Small intestine (tissue), 7 donors: ENCODE measurements around the gene FOXRED1. TPM values are rescaled to one million over a fixed set of nuclear protein-coding genes. Genes with fewer than 3 reads are reported as not detected.

Experiments used
- DNase-seq, 2 donors: peaks; one replicate each; pipeline versions ENCODE4 v3.0.0 to v3.0.0-alpha.2; 2013
- FAIRE-seq: peaks from 2 replicates; lab custom pipeline; 2012; peaks lifted over from hg19 to GRCh38; lab: Jason Lieb, UNC
- H3K27ac ChIP-seq, 3 donors: one replicate each; pipeline ENCODE4 v1.5.1; 2013; ENCODE audit warnings: low read length in 2 of 3, mild to moderate bottlenecking in 2 of 3, control low read depth in 1 of 3, inconsistent platforms in 1 of 3, low read depth in 1 of 3, moderate library complexity in 1 of 3
- H3K27me3 ChIP-seq, 3 donors: one replicate each; pipeline ENCODE4 v1.6.1; 2013; ENCODE audit warnings: low read length in 3 of 3, inconsistent platforms in 1 of 3; ENCODE audit not compliant: control insufficient read depth in 3 of 3, insufficient read depth in 3 of 3
- H3K36me3 ChIP-seq, 3 donors: one replicate each; pipeline ENCODE4 v1.6.1; 2013; ENCODE audit warnings: low read length in 3 of 3, inconsistent platforms in 1 of 3, low read depth in 1 of 3, mild to moderate bottlenecking in 1 of 3, moderate library complexity in 1 of 3; ENCODE audit not compliant: control insufficient read depth in 3 of 3, insufficient read depth in 2 of 3
- H3K4me1 ChIP-seq, 3 donors: one replicate each; pipeline ENCODE4 v1.6.1; 2013; ENCODE audit warnings: low read length in 2 of 3, inconsistent platforms in 1 of 3, low read depth in 1 of 3, mild to moderate bottlenecking in 1 of 3, moderate library complexity in 1 of 3; ENCODE audit not compliant: control insufficient read depth in 3 of 3, insufficient read depth in 2 of 3
- H3K4me3 ChIP-seq, 3 donors: one replicate each; pipeline ENCODE4 v1.5.1; 2013; ENCODE audit warnings: low read length in 3 of 3, control low read depth in 1 of 3, inconsistent platforms in 1 of 3, low read depth in 1 of 3, mild to moderate bottlenecking in 1 of 3, moderate library complexity in 1 of 3
- H3K9me3 ChIP-seq, 2 donors: one replicate each; pipeline ENCODE4 v1.6.1; 2013; ENCODE audit warnings: low read depth in 1 of 2, low read length in 1 of 2; ENCODE audit not compliant: control insufficient read depth in 2 of 2, insufficient read depth in 1 of 2
- WGBS, 3 donors: extraction: QIAGEN DNeasy Blood & Tissue Kit; methylation state at CpG; one replicate each; pipeline ENCODE4 v1.1.7; 2013; 5-methylcytosine and 5-hydroxymethylcytosine counted together
- polyA plus RNA-seq, 4 donors: library from polyadenylated mRNA; stranded (reverse) in 3 of 4; unstranded in 1 of 4; fragments of 200-250 nt in 3 of 4; fragments of 120-200 nt in 1 of 4; gene quantifications; one replicate each; pipeline versions ENCODE4 v1.2.1 to v1.2.3, GENCODE V29; 2013
- donor health status: healthy with polysubstance abuse.
- donor health status: control.
- donor health status: control.
- donor health status: Bipolar disorder and iron deficiency.
- donor health status: healthy.

The FOXRED1 gene
- polyA plus RNA-seq, 4 donors, result 13.8 to 36.1 (median 27.6) TPM

- no peaks in the 10 kb centered on the region for H3K9me3 ChIP-seq
- no peak for DNase-seq
- H3K4me1 ChIP-seq, result peaks cover 0 to 2% (median 0%) of the 10 kb centered on the region in 3 donors
- no peaks in the 10 kb centered on the region for H3K27me3 ChIP-seq
- no peak overlapping the region for H3K27ac ChIP-seq
- 94 to 97% (median 96%) methylated on average over 2 of the region's 2 CpGs for WGBS, 3 donors
- H3K4me3 ChIP-seq, result no peak overlapping the region
- peaks cover 4 to 39% (median 17%) of the 10 kb centered on the region in 3 donors for H3K36me3 ChIP-seq
- no peak for FAIRE-seq
These were observed 11.8 kb upstream of the FOXRED1 start for GRCh38 chr11:126257144-126257543.

- peaks cover 0 to 2% (median 0%) of the 10 kb centered on the region in 3 donors for H3K4me1 ChIP-seq
- no peak overlapping the region for H3K27ac ChIP-seq
- peaks cover 6 to 35% (median 17%) of the 10 kb centered on the region in 3 donors for H3K36me3 ChIP-seq
- WGBS, 3 donors, result 91 to 97% (median 91%) methylated on average over 2 of the region's 2 CpGs
- DNase-seq (no peak), FAIRE-seq (no peak)
- H3K27me3 ChIP-seq, result no peaks in the 10 kb centered on the region
- H3K4me3 ChIP-seq, result no peak overlapping the region
- H3K9me3 ChIP-seq, result no peaks in the 10 kb centered on the region
These were observed 11.2 kb upstream of the FOXRED1 start for GRCh38 chr11:126257764-126258163.

GRCh38 chr11:126262216-126262615, 6.7 kb upstream of the FOXRED1 start:
- Histone ChIP-seq H3K36me3 (peaks cover 22 to 51% (median 33%) of the 10 kb centered on the region in 3 donors), H3K4me3 (no peak overlapping the region), H3K4me1 (no peaks in the 10 kb centered on the region), H3K27ac (no peak overlapping the region), H3K27me3 (no peaks in the 10 kb centered on the region), H3K9me3 (no peaks in the 10 kb centered on the region)
- FAIRE-seq, result no peak
- 94 to 97% (median 94%) methylated on average over 6 of the region's 6 CpGs for WGBS, 3 donors
- no peak for DNase-seq

- 87 to 94% (median 91%) methylated on average over 6 of the region's 6 CpGs for whole genome bisulfite sequencing, 3 donors
- Histone ChIP-seq H3K27ac (no peak overlapping the region), H3K36me3 (peaks cover 22 to 47% (median 33%) of the 10 kb centered on the region in 3 donors), H3K4me3 (no peak overlapping the region), H3K4me1 (peaks cover 0 to 4% (median 0%) of the 10 kb centered on the region in 3 donors), H3K9me3 (no peaks in the 10 kb centered on the region), H3K27me3 (no peaks in the 10 kb centered on the region)
- FAIRE-seq (no peak), DNase-seq (no peak)
These were observed 5.5 kb upstream of the FOXRED1 start for GRCh38 chr11:126263489-126263888.

- H3K36me3 ChIP-seq, result peaks cover 22 to 44% (median 33%) of the 10 kb centered on the region in 3 donors
- no peak overlapping the region for H3K4me3 ChIP-seq
- no peak overlapping the region for H3K27ac ChIP-seq
- peak in 1 of 2 donors; percentile 44 for DNase-seq
- H3K4me1 ChIP-seq, result peaks cover 0 to 11% (median 0%) of the 10 kb centered on the region in 3 donors
- no peak for FAIRE-seq
- H3K9me3 ChIP-seq, result no peaks in the 10 kb centered on the region
- H3K27me3 ChIP-seq, result no peaks in the 10 kb centered on the region
- WGBS, 3 donors, result 78 to 87% (median 81%) methylated on average over 8 of the region's 8 CpGs
These were observed 3.1 kb upstream of the FOXRED1 start for GRCh38 chr11:126265811-126266210.

GRCh38 chr11:126267650-126268049, 1.3 kb upstream of the FOXRED1 start:
- FAIRE-seq (no peak), DNase-seq (no peak)
- 47 to 67% (median 53%) methylated on average over 6 of the region's 6 CpGs for WGBS, 3 donors
- peak overlapping the region; percentile 69 to 97 (median 87) for H3K4me3 ChIP-seq
- H3K9me3 ChIP-seq, result no peaks in the 10 kb centered on the region
- peak overlapping the region in 2 of 3 donors; percentile 77 to 98 for H3K27ac ChIP-seq
- H3K36me3 ChIP-seq, result peaks cover 16 to 45% (median 31%) of the 10 kb centered on the region in 3 donors
- H3K4me1 ChIP-seq, result peaks cover 0 to 11% (median 0%) of the 10 kb centered on the region in 3 donors
- H3K27me3 ChIP-seq, result no peaks in the 10 kb centered on the region

- 0 to 1% (median 1%) methylated on average over 23 of the region's 23 CpGs for WGBS, 3 donors
- Histone ChIP-seq H3K4me3 (peak overlapping the region; percentile 69 to 97 (median 87)), H3K27ac (peak overlapping the region; percentile 77 to 98 (median 87)), H3K27me3 (no peaks in the 10 kb centered on the region), H3K4me1 (peaks cover 0 to 11% (median 0%) of the 10 kb centered on the region in 3 donors), H3K9me3 (no peaks in the 10 kb centered on the region), H3K36me3 (peaks cover 12 to 46% (median 26%) of the 10 kb centered on the region in 3 donors)
- no peak for DNase-seq
- no peak for FAIRE-seq
These were observed 620 bp upstream of the FOXRED1 start for GRCh38 chr11:126268361-126268707.

GRCh38 chr11:126277322-126277721, 8.4 kb downstream of the FOXRED1 start:
- FAIRE-seq (no peak), DNase-seq (no peak)
- Histone ChIP-seq H3K4me1 (peaks cover 0 to 7% (median 0%) of the 10 kb centered on the region in 3 donors), H3K4me3 (no peak overlapping the region), H3K27ac (no peak overlapping the region), H3K9me3 (no peaks in the 10 kb centered on the region), H3K36me3 (peaks cover 0 to 46% (median 3%) of the 10 kb centered on the region in 3 donors), H3K27me3 (no peaks in the 10 kb centered on the region)
- WGBS, 3 donors, result 87 to 93% (median 91%) methylated on average over 11 of the region's 11 CpGs

GRCh38 chr11:126277780-126278179, 8.8 kb downstream of the FOXRED1 start:
- WGBS, 3 donors, result 83 to 89% (median 87%) methylated on average over 4 of the region's 4 CpGs
- Histone ChIP-seq H3K27ac (no peak overlapping the region), H3K36me3 (peaks cover 0 to 45% (median 3%) of the 10 kb centered on the region in 3 donors), H3K4me1 (peaks cover 0 to 7% (median 0%) of the 10 kb centered on the region in 3 donors), H3K4me3 (no peak overlapping the region), H3K9me3 (no peaks in the 10 kb centered on the region), H3K27me3 (no peaks in the 10 kb centered on the region)
- no peak for DNase-seq
- no peak for FAIRE-seq
